NCI-H1930 (cell line): ENCODE results near the gene RAB20.
"Not testable (repeated sequence)": the region's sequence is repeated elsewhere in the genome, so short reads cannot be mapped to it uniquely, and the experiment has no call there.

Source experiments
- DNase-seq, 2 experiments: peaks; one replicate each; lab custom pipeline; 2025; lab: John Stamatoyannopoulos, UW

The RAB20 gene

GRCh38 chr13:110561344-110562035 is at the start of gene RAB20:
Gene RAB20 (minus strand): TSS chr13:110561722. CDS start chr13:110561519, 203 bp downstream.
- peak; percentile 44 to 72 for DNase-seq

GRCh38 chr13:110610955-110611595 is 49.6 kb upstream of the RAB20 start:
- no peak for DNase-seq

- DNase-seq = no peak
Observed at GRCh38 chr13:110607675-110608224, 46.2 kb upstream of the RAB20 start.

- DNase-seq = not testable (repeated sequence)
Observed at GRCh38 chr13:110606281-110606680, 44.8 kb upstream of the RAB20 start.

GRCh38 chr13:110605132-110605531 is 43.6 kb upstream of the RAB20 start:
- no peak for DNase-seq

- no peak for DNase-seq
Observed at GRCh38 chr13:110600980-110601379, 39.5 kb upstream of the RAB20 start.

GRCh38 chr13:110600261-110600819 is 38.8 kb upstream of the RAB20 start:
- no peak for DNase-seq

- no peak for DNase-seq
Observed at GRCh38 chr13:110597041-110597689, 35.6 kb upstream of the RAB20 start.

GRCh38 chr13:110593430-110594130 is 32.1 kb upstream of the RAB20 start:
- DNase-seq = peak in 1 of 2 experiments; percentile 66

GRCh38 chr13:110592665-110593064 is 31.1 kb upstream of the RAB20 start:
- no peak for DNase-seq

- DNase-seq = no peak
Observed at GRCh38 chr13:110590577-110590976, 29.1 kb upstream of the RAB20 start.

- no peak for DNase-seq
Observed at GRCh38 chr13:110589793-110590390, 28.4 kb upstream of the RAB20 start.

- DNase-seq = no peak
Observed at GRCh38 chr13:110583178-110583865, 21.8 kb upstream of the RAB20 start.

GRCh38 chr13:110582421-110582954 is 21.0 kb upstream of the RAB20 start:
- no peak for DNase-seq

GRCh38 chr13:110581506-110582185 is 20.1 kb upstream of the RAB20 start:
- DNase-seq = no peak

- no peak for DNase-seq
Observed at GRCh38 chr13:110580800-110581199, 19.3 kb upstream of the RAB20 start.

GRCh38 chr13:110578363-110578762 is 16.8 kb upstream of the RAB20 start:
- no peak for DNase-seq

- DNase-seq = no peak
Observed at GRCh38 chr13:110576736-110577476, 15.4 kb upstream of the RAB20 start.

- DNase-seq = no peak
Observed at GRCh38 chr13:110576070-110576394, 14.5 kb upstream of the RAB20 start.
